ENCODE results near the gene NOLC1.

GRCh38 chr10:102146971-102147428 is 5.2 kb upstream of the NOLC1 start:
- TF ChIP-seq POLR2A (IDR thresholded peaks at IDR 0.05; ENCODE audit: low read length) (no peak), GATA1 (IDR thresholded peaks at IDR 0.05; ENCODE audit: low read depth, low read length) (no peak)
